ENCODE measurements around the gene PLCXD1. TPM values are rescaled to one million over a fixed set of nuclear protein-coding genes. Genes with fewer than 3 reads are reported as not detected.

Gene PLCXD1
- total RNA-seq, 2 donors from 2014 or later: 12.9 to 20.8 TPM

DNA sequence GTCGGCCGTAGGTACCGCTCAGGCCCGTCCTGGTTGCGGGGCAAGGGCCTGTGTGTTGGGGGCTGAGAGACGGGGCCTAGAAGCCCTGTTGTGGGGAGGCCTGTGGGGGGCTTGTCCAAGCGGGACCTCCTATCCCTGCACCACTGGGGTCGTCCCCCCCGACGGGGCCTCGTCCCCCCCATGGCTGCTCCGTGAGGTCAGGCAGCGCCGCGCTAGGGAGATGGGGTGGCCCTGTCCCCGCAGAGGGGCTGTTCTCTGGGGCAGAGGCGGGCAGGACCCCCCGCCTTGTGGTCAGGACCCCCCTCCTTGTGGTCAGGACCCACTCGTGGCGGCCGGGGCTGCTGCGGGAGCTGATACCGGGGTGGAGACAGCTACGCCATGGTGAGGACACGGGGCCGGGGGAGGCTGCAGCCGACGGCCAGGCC lies 49.6 kb downstream of the PLCXD1 start:
- H3K36me3 ChIP-seq: no peaks in the 10 kb centered on the region
- intact Hi-C loops (cut with DNase I): no loop called here
- H3K4me3 ChIP-seq: no peak overlapping the region
- H3K9me3 ChIP-seq: no peaks in the 10 kb centered on the region
- H3K27ac ChIP-seq: no peak overlapping the region
- WGBS: 9% methylated on average over 21 of the region's 28 CpGs
- H3K4me1 ChIP-seq (replicated peaks): no peaks in the 10 kb centered on the region
- DNase-seq (ENCODE audit: low spot score): no peak
- TF ChIP-seq POLR2A (IDR thresholded peaks at IDR 0.05) (no peak), CTCF (IDR thresholded peaks at IDR 0.05) (no peak), POLR2AphosphoS5 (IDR thresholded peaks at IDR 0.05) (no peak)
- no peaks in the 10 kb centered on the region for H3K27me3 ChIP-seq (replicated peaks; ENCODE audit: insufficient read depth)

DNA sequence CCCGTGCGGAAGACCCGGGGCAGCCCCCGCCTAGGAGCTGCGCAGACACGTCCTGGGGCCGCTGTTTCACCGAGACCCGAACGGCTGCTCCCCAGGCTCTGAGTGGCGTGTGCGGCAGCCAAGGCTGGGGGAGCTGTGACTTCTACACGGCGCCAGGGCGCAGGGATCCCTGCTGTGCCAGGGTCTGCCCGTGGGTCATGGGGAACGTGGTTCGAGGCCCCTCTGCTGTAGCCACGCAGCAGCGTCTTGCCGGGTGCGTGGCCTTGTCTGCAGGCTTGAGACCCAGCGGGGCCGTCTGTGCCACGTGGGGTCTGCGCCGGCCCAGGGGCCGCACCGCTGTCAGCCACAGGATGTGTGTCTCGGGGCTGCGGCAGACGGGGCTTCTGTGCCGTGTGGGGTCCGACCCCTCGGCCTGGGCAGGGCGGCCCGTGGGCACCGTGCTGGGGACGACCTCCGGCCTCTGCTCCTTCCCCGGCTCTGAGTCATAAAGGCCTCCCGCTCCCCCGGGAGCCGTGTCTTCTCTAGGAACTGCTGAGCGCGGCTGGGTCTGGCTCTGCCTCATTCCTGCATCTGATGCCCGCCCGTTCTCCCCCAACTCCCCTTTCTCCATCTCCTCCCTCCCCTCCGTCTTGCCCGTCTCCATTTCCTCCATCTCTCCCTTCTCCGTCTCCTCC lies 50.1 kb downstream of the PLCXD1 start:
- Histone ChIP-seq H3K27ac (no peak overlapping the region), H3K4me3 (no peak overlapping the region), H3K4me1 (replicated peaks) (no peaks in the 10 kb centered on the region), H3K36me3 (no peaks in the 10 kb centered on the region), H3K9me3 (no peaks in the 10 kb centered on the region), H3K27me3 (replicated peaks; ENCODE audit: insufficient read depth) (no peaks in the 10 kb centered on the region)
- no peak for DNase-seq (ENCODE audit: low spot score)
- WGBS: 4% methylated on average over 40 of the region's 51 CpGs
- intact Hi-C loops (cut with DNase I): no loop called here
- TF ChIP-seq CTCF (IDR thresholded peaks at IDR 0.05) (no peak), POLR2A (IDR thresholded peaks at IDR 0.05) (no peak), POLR2AphosphoS5 (IDR thresholded peaks at IDR 0.05) (no peak)

GRCh38 chrX:331825-332495 lies 50.8 kb downstream of the PLCXD1 start:
- Histone ChIP-seq H3K4me1 (replicated peaks) (no peaks in the 10 kb centered on the region), H3K36me3 (no peaks in the 10 kb centered on the region), H3K27ac (no peak overlapping the region), H3K4me3 (no peak overlapping the region), H3K9me3 (no peaks in the 10 kb centered on the region), H3K27me3 (replicated peaks; ENCODE audit: insufficient read depth) (no peaks in the 10 kb centered on the region)
- intact Hi-C loops (cut with DNase I): no loop called here
- TF ChIP-seq CTCF (IDR thresholded peaks at IDR 0.05) (no peak), POLR2AphosphoS5 (IDR thresholded peaks at IDR 0.05) (no peak), POLR2A (IDR thresholded peaks at IDR 0.05) (no peak)
- DNase-seq (ENCODE audit: low spot score): no peak
- 58% methylated on average over 35 of the region's 35 CpGs for WGBS

DNA sequence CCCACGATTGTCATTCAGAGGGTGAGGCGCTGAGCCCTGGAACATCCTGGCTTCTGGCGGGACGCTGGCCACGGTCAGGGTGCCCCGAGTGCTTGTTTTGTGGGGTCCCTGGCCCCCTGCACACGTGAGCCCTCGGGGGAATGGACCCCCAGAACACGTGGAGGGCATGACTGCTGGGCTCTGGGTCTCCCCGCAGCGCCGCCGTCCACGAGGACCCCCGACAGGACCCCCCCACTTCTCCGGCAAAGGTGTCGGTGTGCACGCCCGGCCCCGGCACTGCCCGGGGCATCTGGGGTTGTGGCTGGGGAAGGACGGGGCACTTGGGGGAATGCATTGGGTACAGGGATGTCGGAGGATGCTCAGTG lies 51.3 kb downstream of the PLCXD1 start:
- no peaks in the 10 kb centered on the region for H3K27me3 ChIP-seq (replicated peaks; ENCODE audit: insufficient read depth)
- TF ChIP-seq CTCF (IDR thresholded peaks at IDR 0.05) (no peak), POLR2AphosphoS5 (IDR thresholded peaks at IDR 0.05) (no peak), POLR2A (IDR thresholded peaks at IDR 0.05) (no peak)
- H3K27ac ChIP-seq: no peak overlapping the region
- WGBS: 89% methylated on average over 23 of the region's 23 CpGs
- no peak overlapping the region for H3K4me3 ChIP-seq
- H3K9me3 ChIP-seq: no peaks in the 10 kb centered on the region
- no peaks in the 10 kb centered on the region for H3K36me3 ChIP-seq
- DNase-seq (ENCODE audit: low spot score): no peak
- no peaks in the 10 kb centered on the region for H3K4me1 ChIP-seq (replicated peaks)
- intact Hi-C loops (cut with DNase I): no loop called here

Data from prostate gland (tissue), 2 donors.